EH (cell line): ENCODE data around the gene CNNM3.

ENCODE experiments used
- DNase-seq: peaks from one replicate; pipeline ENCODE4 v3.0.0-alpha.2; 2015; ENCODE audit warnings: low read depth

The CNNM3 gene

DNA sequence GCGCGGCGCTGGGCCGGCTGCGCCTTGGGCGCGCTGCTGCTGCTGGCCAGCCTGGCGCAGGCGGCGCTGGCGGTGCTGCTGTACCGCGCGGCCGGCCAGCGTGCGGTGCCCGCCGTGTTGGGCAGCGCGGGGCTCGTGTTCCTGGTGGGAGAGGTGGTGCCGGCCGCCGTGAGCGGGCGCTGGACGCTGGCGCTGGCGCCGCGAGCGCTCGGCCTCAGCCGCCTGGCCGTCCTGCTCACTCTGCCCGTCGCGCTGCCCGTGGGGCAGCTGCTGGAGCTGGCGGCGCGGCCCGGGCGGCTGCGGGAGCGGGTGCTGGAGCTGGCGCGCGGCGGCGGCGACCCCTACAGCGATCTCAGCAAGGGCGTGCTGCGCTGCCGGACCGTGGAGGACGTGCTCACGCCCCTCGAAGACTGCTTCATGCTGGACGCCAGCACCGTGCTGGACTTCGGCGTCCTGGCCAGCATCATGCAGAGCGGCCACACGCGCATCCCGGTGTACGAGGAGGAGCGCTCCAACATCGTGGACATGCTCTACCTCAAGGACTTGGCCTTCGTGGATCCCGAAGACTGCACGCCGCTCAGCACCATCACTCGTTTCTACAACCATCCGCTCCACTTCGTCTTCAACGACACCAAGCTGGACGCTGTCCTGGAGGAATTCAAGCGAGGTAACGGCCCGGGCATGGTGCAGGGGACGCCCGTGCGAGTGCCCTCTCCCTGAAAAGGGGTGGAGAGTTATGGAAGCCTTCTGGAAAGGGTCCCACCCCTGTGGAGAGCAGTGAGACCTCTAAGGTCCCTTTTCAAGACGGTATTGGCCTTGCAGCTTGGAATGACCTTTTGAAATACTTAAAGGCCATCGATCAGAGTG is 1.0 kb downstream of the CNNM3 start:
- peak; percentile 31 for DNase-seq

DNA sequence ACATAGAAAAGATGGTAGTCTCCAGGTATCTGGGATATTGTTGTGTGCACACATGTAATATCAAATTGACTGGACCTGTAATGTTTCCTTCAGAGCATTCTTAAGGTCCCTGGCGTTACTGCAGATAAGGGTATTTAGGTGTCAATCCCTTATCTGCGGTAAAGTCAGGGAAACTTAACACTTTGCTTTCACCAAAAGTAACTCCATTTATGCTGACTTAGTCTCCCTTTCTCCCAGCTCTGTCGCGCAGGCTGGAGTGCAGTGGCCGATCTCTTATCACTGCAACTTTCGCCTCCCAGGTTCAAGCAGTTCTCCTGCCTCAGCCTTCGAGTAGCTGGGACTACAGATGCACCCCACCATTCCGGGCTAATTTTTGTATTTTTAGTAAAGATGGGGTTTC is 1.8 kb downstream of the CNNM3 start:
- no peak for DNase-seq

DNA sequence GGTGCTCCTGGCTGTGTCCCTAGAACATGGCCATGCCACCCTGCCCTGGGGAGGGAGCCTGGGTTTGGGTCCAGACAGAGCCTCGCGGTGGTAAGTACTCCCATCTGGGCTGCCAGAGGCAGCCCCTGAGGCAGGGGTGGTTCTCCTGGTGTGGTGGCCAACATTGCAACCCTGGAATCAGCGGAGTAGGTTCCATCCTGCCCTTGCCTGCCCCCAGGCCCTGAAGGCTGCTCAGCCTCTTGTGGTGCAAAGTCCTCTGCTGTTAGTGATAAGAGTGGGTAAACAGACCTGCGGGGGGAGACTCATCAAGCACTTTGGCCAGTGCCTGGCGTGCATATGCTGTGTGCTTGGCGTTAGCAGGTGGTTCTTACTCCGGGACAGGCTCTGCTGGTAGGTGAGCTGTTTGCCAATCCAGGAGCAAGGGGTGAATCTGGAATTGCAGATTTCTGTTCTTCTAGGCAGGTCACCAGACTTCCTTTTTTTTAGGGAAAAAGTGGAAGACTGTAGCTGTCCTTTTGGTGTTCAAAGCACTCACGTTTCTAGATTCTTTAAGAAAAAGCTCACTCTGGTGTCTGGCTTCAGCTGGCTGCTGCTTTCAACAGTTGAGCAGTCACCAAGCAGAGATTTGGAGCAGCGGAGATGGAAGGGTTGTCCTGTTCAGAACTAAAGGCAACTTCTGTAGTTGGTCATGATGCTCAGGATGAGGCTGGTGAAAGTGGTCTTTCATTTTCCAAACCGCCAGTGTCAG is 3.2 kb downstream of the CNNM3 start:
- DNase-seq = no peak

DNA sequence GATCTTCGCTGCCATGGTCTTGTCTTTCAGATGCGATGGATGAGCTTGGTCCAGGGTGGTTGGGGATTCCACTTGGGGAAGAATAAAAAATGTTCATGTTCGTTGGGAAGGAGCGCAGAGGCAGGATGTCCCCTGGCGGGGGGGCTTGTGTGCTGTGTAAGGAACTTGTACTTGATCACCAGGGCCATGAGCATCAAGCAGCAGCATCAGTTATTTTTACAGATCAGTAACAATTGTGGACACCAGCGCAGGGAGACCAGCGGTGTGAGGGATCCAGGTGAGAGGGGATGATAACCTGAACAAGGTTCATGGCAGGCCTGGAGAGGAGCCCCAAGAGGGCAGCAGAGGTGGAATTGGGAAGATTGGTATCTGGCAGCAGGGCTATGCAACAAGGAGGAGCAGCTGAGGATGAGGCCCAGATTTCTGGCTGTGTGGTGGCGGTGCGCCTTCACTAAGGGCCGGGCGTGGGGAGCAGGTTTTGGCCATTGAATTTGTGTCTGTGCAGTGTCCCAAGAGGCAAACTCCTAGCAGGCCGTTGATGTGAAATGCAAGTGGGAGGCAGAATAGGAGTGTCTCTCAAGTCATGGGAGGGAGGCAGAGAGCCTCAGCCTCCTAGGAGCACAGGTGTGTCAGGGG is 3.9 kb downstream of the CNNM3 start:
- DNase-seq = no peak

DNA sequence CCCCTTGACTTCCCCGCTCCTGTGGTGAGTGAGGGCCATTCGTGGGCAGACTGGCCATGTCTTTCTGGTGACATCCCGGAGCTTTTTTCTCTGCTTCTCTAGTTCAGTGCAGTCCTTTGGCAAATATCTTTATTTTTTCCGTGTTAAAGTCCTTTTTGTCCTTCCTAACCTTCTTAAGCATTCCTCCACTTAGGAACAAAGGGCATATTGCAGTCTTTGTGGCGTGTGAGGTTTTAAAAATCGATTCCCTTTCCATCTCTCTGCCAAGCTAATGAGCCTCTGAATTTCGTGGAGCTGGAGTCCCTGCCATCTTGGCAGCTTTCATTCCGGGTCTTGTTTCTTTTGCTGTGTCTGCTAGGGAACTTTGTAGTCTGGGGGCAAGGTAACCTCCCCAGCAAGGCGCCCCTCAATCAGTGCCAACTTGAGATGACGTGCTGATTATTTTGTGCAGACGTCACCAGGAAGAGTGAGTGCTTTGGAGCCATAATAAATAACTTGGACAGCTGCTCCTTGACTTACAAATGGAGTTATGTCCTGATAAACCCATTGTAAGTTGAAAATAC is 5.1 kb downstream of the CNNM3 start:
- no peak for DNase-seq

DNA sequence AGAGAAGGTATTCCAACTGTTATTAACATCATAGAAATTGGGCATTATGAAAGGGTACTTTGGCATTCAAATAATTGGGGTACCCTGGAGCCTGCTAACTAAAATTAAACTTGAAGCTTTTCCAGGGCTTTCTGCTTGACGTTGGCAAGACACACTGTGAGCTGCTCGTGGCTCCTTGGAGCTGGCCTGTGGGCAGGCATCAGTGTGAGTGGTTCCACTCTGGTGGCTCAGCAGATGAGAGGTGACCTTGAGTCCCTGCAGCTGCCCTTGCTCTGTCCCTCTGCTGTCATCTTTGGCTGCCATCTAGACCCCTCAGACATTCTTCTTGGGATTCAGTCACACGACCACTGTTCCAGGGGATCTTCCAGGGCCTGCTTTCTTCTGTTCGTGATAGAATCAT is 6.7 kb downstream of the CNNM3 start:
- no peak for DNase-seq

DNA sequence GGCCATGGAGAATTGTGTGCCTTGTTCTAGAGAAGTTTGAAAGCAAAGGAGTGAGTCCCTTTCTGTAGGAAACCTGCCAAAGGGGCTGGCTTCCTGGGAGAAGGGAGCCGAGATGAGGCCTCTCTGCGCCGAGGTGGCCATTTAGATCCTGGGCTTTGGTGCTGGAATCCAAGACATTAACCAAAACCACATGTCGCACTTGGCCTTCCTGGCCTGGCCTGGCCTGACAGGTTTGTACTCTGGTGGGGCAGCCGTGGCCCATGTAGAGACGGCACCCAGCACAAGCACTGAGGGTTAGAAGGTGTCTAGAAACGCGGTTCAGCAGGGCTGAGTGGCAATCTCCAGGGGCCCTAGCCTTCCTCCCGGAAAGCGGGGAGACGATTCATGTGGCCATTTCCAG is 7.1 kb downstream of the CNNM3 start:
- peak; percentile 21 for DNase-seq

DNA sequence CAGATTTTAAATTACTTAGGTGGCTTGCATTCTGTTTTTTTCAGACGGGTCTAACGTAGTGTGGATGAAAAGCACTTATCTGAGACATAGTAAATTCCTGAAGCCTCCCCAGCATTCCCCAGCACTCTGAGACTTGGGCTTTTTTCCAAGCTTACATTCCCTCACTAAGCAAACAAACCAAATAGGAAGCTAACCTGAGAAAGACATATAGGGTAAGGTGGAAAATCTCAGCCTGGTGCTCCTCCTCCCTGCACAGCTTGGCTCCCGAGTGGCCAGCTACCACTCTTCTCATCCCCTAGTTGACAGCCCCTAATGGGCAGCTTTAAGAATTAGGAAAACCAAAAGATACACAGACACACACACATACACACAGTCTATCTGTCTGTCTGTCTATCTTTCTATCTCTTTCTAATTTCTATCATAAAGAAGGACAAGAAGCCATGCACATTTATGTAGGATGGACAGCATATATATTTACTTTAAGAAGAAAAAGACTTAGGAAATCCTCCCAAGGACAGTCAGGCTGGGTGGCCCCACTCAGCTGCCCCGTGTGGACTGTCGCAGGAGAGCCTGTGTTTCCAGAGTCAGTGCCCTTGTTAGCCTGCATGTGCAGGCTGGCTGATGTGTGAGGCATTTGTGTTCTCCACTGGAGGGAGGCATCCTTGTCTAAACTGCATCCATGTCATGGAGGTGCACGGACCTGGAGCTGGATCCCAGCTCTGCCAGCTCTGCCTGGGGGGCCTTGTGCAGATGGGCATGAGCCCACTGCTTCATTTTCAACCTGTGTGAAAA is 8.2 kb downstream of the CNNM3 start:
- peak; percentile 69 for DNase-seq

DNA sequence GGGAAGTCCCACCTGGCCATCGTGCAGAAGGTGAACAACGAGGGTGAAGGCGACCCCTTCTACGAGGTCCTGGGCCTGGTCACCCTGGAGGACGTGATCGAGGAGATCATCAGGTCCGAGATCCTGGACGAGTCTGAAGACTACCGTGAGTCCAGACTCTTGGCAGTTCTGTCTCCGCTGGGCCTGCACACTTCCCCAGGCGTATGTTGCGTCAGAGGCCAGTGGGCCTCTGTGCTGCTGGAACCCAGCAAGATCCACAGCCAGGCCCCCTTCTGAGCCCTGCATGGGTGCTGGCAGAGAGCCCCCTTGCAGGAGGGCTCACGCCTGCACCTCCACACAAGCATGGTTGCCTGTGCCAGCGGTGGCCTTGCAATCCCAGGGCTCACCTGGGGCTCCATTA is 9.0 kb downstream of the CNNM3 start:
- DNase-seq = no peak

DNA sequence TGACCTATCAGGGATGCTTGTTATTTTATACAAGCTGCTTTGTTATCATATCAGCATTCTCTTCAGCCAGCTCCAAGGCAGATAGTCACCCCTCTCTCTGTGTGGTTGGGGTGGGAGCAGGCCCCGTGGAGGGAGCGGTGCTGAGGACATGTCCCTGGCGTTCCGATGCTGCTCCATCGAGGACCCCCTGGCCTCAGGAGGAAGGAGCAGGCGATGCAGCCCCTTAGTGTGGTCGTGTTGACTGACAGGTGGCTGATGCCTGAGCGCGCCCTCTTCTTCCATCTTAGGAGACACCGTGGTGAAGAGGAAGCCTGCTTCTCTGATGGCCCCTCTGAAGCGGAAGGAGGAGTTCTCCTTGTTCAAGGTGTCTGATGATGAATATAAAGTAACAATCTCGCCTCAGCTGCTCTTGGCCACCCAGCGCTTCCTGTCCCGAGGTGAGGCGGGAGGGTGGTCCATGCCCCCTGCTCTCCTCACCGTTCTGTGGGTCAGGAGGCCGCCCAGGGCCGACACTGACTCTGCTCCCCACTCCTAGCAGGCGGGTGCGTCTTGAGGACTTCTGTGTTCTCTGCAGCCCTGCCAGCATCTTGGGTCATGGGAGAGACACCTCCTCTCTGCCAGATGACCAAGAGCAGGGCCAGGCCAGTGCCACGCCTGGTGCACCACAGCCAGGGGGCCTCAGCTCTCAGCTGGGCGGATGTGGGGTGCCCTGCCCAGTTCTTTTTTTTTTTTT is 10.6 kb downstream of the CNNM3 start:
- DNase-seq = no peak

DNA sequence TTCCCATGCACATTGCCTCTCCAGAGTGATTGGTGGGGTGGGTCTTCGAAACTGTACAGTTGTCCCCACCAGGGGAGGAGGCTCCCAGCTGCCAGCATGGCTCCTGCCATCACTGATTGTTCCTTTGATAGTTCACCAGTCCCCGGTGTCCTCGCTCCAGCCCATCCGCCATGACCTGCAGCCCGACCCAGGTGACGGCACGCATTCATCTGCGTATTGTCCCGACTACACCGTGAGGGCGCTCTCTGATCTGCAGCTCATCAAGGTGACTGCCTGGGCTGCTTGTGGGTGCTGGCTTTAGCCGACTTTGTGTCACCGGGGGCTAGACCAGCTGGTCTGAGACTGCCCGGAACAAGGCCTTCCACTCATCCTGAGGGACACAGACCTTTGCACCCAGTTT is 12.4 kb downstream of the CNNM3 start:
- DNase-seq = no peak

DNA sequence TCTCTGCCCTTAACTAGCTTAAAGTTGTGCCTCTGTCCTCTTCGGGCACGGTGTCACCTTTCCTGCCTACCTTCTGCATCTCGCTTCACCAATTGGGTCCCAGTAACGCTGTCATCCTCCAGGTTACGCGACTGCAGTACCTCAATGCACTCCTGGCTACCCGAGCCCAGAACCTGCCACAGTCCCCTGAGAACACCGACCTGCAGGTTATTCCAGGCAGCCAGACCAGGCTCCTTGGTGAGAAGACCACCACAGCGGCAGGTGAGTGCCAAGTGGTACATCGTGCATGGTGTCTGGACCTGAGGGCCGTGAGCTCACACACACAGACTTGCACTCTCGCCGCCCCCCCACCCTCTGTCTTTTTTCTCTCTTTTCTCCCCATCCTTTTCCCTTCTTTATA is 12.8 kb downstream of the CNNM3 start:
- no peak for DNase-seq

DNA sequence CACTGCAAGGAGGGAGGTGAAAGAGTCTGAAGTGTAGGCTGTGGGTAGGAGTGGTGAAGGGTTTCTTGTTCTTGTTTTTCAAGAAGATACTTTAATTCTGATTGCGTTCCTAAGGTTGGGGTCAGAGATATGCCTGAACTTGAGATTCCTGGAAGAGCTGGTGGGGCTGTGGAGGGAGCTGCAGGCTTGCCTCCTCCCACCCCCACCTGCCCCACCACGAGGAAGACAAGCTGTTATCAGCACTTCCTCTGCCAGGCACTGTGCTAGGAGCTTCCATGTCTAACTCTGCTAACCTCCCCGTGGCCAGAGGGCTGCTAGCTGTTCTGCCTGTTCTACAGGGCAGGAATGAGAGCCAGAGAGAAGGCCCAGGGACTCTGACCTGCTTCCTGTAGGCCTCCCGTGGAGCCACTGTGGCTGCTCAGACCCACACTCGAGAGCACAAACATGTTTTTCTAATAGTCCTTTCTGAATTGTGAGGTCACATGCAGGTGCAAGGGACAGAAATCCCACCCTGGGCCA is 14.0 kb downstream of the CNNM3 start:
- no peak for DNase-seq

DNA sequence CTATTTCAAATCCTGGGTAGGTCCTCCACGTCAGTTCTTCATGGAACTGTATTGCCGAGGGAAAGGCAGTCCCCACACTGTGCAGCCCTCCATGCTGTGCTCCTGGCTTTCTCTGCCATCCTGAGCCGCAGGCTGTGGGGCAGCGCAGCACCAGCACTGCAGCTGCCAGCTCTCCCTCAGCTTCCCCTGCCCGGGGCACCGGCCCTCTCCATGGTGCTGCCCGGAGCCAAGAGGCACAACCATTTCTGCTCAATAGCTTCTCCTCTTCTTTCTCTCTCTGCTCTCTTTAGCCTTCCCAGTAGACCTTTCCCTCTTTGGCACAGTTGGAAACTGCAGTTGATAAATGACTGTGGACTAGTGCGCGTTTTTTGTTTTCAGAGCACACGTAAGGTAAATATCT is 15.6 kb downstream of the CNNM3 start:
- DNase-seq = peak; percentile 27

DNA sequence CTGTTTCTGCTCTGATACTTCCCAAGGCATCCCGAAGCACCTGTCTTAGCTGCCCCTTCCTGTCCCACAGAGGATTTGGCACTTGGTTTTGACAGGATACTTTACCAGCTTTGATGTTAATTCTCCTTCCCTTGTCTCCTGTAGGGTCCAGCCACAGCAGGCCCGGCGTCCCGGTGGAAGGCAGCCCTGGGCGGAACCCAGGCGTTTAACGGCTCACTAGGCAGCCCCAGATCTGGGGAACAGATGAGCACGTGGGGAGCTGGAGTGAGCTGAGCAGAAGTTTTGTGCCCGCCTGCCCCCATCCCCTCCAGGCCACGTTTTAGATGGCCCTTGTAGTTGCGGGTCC is 16.3 kb downstream of the CNNM3 start:
- DNase-seq = no peak

DNA sequence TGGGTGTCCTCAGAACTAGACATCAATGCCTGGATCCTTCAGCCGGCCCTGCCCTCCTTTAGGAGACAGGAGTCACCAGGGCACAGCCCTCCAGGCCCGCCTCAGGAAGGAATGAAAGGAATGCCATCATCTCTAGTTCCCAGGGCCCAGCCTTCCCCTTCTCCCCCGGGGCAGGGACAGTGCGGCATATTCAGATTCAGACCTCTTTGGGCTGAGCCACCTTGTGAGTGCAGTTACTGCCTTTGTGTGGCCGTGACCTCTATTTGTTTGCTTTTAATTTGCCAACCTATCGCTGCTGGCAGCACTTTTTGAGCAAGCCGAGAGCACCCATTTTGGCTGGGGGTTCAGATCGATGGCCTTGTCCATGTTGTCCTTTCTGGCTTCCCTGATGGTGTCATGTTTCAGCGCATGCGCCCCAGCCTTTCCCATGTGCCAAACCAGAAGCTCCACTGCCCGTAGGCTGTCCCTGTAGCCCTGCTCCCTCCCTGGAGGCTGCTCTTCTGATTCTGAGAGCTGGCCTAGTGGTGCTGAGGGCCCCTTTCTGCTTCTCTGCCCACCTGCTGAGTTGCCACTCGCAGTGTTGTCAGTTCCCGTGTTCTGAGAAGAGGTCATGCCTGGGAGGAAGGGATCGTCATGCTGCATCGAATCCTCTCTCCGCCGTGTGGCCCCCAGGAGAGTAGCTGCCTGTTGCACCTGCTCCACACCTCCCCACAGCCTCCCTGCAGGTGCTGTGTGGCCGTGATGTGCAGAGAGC is 16.9 kb downstream of the CNNM3 start:
- peak; percentile 86 for DNase-seq

DNA sequence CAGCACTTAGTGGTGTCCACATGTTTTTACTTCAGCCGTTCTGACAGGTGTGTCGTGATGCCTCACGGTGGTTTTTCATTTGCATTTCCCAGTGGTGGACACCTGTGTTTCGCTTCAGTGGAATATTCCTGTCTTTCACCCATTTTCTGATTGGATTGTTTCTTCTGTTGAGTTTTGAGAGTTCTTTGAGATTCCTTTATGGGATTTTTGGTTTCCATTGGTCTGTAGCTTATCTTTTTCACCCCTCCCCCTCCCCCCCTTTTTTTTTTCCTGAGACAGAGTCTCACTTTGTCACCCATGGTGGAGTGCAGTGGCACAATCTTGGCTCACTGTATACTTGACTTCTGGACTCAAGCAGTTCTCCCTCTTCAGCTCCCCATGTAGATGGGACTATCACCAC is 19.8 kb downstream of the CNNM3 start:
- DNase-seq = no peak

DNA sequence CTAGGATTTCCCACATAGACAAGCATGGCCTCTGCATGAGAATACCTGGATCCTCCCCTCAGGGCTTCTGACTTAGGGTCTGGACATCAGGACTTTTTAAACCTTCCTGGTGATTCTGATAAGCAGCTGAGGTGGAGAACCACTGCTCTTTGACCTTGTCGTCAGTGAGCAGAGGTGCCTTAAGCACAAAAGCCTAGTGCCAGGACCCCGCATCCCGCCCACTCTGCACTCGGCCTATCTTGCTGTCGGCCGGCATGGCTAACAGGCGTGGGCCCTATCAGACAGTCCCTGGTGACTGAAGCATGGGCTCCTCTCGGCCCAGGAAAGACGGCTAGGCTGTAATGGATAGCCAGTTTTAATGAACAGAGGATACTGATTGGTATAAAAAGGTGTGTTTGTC is 21.5 kb downstream of the CNNM3 start:
- DNase-seq = no peak

DNA sequence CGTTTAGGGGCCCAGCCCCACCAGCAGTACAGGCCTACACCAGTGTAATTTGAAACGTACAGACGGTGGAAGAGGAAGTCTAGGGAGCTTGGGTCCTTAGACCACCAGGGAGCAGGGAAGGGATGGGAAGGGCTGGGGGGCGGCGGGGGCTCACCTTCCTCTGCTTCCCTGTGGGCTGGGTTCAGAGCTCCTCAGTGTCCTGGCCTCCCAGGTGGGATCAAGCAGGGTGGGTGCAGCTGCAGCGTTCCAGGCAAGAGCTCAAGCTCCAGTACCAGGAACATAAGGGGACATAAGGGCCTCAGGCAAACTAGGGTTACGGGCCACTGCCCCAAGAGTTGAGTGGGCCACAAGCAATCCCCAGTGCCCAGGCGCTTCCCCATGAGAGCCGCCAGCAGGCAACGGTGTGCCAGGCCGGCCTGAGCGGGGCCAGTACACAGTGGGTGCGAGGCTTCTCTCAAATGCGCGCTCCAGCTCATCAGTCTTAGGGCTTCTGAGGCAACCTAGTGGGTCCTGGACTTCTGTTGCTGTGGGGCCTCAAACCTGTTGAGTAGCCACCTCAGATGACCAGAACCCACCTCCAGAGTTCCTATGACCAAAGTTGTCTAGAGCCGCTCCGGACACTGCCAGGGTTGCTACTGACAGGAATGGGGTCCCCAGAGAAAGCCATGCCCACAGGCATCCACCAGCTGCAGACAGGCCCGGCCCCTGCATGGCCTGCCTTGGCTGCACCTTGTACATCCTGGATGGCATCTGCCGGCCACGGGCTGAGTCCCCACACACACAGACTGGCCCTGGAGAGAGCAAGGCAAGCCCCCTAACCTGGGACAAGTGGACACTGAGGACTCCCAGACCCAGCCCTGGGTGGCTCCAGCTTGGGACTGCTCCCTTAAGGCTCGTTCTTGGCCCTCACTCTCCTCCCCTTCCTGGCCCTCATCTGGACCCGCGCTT is 22.6 kb downstream of the CNNM3 start:
- DNase-seq = no peak
